Stimulated activated CD8-positive, alpha-beta memory T cell treated with anti-CD3 and anti-CD28 coated beads, Interleukin-4, amount 100 ng/mL, for 4 hours (primary cell): Measurements from ENCODE around the gene LRRC14B.
"Not testable (repeated sequence)": the region's sequence is repeated elsewhere in the genome, so short reads cannot be mapped to it uniquely, and the experiment has no call there.

ENCODE experiments used
- DNase-seq, 2 donors: peaks; one replicate each; pipeline ENCODE4 v3.0.0-alpha.2; 2020; ENCODE audit warnings: low read depth in 2 of 2, low spot score in 1 of 2

Gene LRRC14B

GRCh38 chr5:235527-235926 is 44.2 kb downstream of the LRRC14B start:
- DNase-seq = not testable (repeated sequence)

GRCh38 chr5:237931-238330 is 46.6 kb downstream of the LRRC14B start:
- DNase-seq = not testable (repeated sequence)

DNA sequence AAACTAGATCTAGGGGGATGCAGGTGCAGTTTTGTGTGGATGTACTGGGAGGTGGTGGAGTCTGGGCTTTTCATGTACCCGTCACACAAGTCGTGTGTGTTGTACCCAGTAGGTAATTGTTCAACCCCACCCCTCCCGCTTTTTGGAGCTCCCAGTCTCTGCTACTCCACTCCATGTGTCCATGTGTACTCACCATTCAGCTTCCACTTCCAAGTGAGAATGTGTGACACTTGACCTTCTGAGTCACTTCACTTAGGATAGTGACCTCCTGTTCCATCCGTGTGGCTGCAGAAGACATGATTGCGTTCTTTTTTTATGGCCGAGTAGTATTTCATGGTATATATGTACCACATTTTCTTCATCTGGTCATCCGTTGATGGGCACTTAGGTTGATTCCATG is 49.3 kb downstream of the LRRC14B start:
- DNase-seq = not testable (repeated sequence)

- not testable (repeated sequence) for DNase-seq
Measured at GRCh38 chr5:241045-241669, 49.9 kb downstream of the LRRC14B start.

DNA sequence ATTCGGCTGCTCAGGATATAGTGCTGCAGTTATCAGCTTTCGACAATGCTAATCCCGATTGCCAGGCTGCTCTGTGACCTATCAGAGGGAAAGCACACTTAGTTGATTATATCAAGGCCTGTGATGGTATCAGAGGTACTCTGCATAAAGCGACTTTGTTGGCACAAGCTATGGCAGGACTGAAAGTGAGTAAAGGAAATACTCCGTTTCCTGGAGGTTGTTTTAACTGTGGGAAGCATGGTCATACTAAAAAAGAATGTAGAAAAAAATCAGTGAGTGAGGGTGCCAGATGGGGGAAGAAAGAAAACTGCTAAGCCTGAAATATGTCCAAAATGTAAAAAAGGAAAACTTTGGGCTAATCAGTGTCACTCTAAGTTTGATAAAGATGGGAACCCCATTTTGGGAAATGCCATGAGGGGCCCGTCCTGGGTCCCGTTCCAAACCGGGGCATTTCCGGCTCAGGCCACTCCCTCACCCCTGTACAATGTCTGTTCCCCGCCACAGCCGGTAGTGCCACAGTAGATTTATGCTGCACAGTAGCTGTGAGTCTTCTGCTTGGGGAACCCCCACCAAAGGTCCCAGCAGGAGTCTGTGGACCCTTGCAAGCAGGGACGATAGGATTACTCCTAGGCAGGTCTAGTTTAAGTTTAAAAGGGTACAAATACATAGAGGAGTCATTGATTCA is 52.5 kb downstream of the LRRC14B start:
- not testable (repeated sequence) for DNase-seq

- DNase-seq = not testable (repeated sequence)
Measured at GRCh38 chr5:245717-246116, 54.4 kb downstream of the LRRC14B start.
